PC-9 (cell line): ENCODE results near the gene ATP7B.

Experiments used
- CTCF ChIP-seq: fragments of 200-600 bp; sonication (generic); conservative IDR thresholded peaks from 2 replicates; pipeline ENCODE4 v1.6.1; 2017; ENCODE audit warnings: mixed run types, antibody characterized with exemption, mild to moderate bottlenecking, moderate library complexity
- EZH2 ChIP-seq: fragments of 200-600 bp; sonication (generic); IDR thresholded peaks from 2 replicates; pipeline ENCODE4 v1.8.0; 2017; ENCODE audit warnings: antibody characterized with exemption, low read depth

DNA sequence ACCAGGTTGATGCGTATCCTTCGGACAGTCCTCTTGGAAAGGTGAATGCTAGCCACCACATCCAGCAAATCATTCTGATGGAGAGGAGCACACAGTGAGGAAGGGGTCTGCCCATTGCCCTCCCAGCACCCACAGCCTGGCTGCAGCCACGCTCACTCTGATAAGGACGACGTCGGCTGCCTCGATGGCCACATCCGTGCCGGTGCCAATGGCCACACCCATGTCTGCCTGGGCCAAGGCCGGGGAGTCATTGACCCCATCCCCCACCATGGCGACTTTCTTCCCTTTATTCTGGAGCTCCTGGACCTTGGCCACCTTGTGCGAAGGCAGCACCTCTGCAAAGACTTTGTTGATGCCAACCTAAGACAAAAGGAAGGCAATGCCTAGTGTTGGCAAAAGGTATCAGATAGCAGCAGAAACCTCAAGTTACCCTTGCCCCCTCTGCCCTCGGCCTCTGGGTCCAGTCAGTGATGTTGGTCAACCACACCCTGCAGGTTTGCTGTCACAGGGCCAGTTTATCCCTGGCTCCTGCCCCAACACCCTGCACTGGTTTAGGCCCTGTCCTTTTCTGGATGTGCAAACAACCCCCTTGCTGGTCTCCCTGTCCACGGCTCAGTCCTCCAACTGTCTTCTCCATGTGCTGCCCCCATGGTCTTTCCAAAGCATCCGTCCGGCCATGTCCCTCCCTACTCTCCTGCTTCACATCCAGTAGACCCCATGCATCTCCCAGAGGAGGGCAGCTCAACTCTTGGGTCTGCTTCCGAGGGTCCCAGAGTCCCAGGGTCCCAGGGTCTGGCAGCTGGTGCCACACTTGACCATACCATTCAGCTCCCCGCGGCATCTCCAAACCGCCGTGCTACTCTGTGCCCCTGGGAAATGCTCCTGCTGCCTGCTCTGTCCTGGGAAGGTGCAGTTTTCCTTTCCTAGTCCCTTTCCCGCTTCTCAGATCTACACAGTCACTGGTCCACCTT is 73.6 kb downstream of the ATP7B start:
- TF ChIP-seq CTCF (no peak), EZH2 (no peak)
